ENCODE measurements around the gene PRLH. TPM values are rescaled to one million over a fixed set of nuclear protein-coding genes. Genes with fewer than 3 reads are reported as not detected.
A peak's percentile ranks its signal among the peaks of the same experiment; 100 is the strongest.

PRLH gene
- total RNA-seq, 1 donor from 2014 or later = not detected

- Mint-ChIP-seq H3K9me3 (ENCODE audit: unreplicated experiment) (peaks cover 9% of the 10 kb centered on the region), H3K36me3 (ENCODE audit: unreplicated experiment) (peaks cover 8% of the 10 kb centered on the region), H3K27ac (ENCODE audit: unreplicated experiment) (no peak overlapping the region), H3K4me1 (ENCODE audit: low read depth, unreplicated experiment) (peaks cover 11% of the 10 kb centered on the region), H3K27me3 (ENCODE audit: unreplicated experiment) (peaks cover 7% of the 10 kb centered on the region), H3K4me3 (ENCODE audit: unreplicated experiment) (no peak overlapping the region)
- no peak for TF ChIP-seq CTCF (IDR thresholded peaks at IDR 0.05; ENCODE audit: partially characterized antibody, unreplicated experiment)
- no peak for DNase-seq
Observed at GRCh38 chr2:237556773-237557632, 9.4 kb upstream of the PRLH start.

GRCh38 chr2:237557633-237558015 lies 8.8 kb upstream of the PRLH start:
- Mint-ChIP-seq H3K27me3 (ENCODE audit: unreplicated experiment) (peaks cover 7% of the 10 kb centered on the region), H3K27ac (ENCODE audit: unreplicated experiment) (no peak overlapping the region), H3K4me1 (ENCODE audit: low read depth, unreplicated experiment) (peaks cover 11% of the 10 kb centered on the region)

GRCh38 chr2:237558961-237559641 lies 7.3 kb upstream of the PRLH start:
- H3K27ac Mint-ChIP-seq (ENCODE audit: unreplicated experiment) = peak overlapping the region; percentile 87
- H3K36me3 Mint-ChIP-seq (ENCODE audit: unreplicated experiment) = peaks cover under 1% of the 10 kb centered on the region
- peaks cover 10% of the 10 kb centered on the region for H3K9me3 Mint-ChIP-seq (ENCODE audit: unreplicated experiment)
- no peak overlapping the region for H3K4me3 Mint-ChIP-seq (ENCODE audit: unreplicated experiment)
- H3K27me3 Mint-ChIP-seq (ENCODE audit: unreplicated experiment) = peaks cover 7% of the 10 kb centered on the region
- DNase-seq = peak; percentile 54
- TF ChIP-seq CTCF (IDR thresholded peaks at IDR 0.05; ENCODE audit: partially characterized antibody, unreplicated experiment) = no peak
- H3K4me1 Mint-ChIP-seq (ENCODE audit: low read depth, unreplicated experiment) = peaks cover 15% of the 10 kb centered on the region

More at GRCh38 chr2:237557633-237558015, 8.8 kb upstream of the PRLH start:
- DNase-seq = no peak
- Mint-ChIP-seq H3K9me3 (ENCODE audit: unreplicated experiment) (peaks cover 9% of the 10 kb centered on the region), H3K36me3 (ENCODE audit: unreplicated experiment) (peaks cover 8% of the 10 kb centered on the region), H3K4me3 (ENCODE audit: unreplicated experiment) (no peak overlapping the region)
- TF ChIP-seq CTCF (IDR thresholded peaks at IDR 0.05; ENCODE audit: partially characterized antibody, unreplicated experiment) = no peak

GRCh38 chr2:237561221-237561620 lies 5.2 kb upstream of the PRLH start:
- TF ChIP-seq CTCF (IDR thresholded peaks at IDR 0.05; ENCODE audit: partially characterized antibody, unreplicated experiment) = no peak
- no peak overlapping the region for H3K27ac Mint-ChIP-seq (ENCODE audit: unreplicated experiment)
- H3K4me3 Mint-ChIP-seq (ENCODE audit: unreplicated experiment) = no peak overlapping the region
- peaks cover 7% of the 10 kb centered on the region for H3K27me3 Mint-ChIP-seq (ENCODE audit: unreplicated experiment)
- no peaks in the 10 kb centered on the region for H3K36me3 Mint-ChIP-seq (ENCODE audit: unreplicated experiment)
- H3K9me3 Mint-ChIP-seq (ENCODE audit: unreplicated experiment) = peaks cover 13% of the 10 kb centered on the region
- peaks cover 15% of the 10 kb centered on the region for H3K4me1 Mint-ChIP-seq (ENCODE audit: low read depth, unreplicated experiment)
- peak; percentile 6 for DNase-seq

GRCh38 chr2:237563816-237564215 lies 2.6 kb upstream of the PRLH start:
- no peak overlapping the region for H3K4me3 Mint-ChIP-seq (ENCODE audit: unreplicated experiment)
- no peak overlapping the region for H3K27ac Mint-ChIP-seq (ENCODE audit: unreplicated experiment)
- peaks cover 14% of the 10 kb centered on the region for H3K9me3 Mint-ChIP-seq (ENCODE audit: unreplicated experiment)
- no peak for DNase-seq
- no peaks in the 10 kb centered on the region for H3K36me3 Mint-ChIP-seq (ENCODE audit: unreplicated experiment)
- TF ChIP-seq CTCF (IDR thresholded peaks at IDR 0.05; ENCODE audit: partially characterized antibody, unreplicated experiment) = no peak
- peaks cover 7% of the 10 kb centered on the region for H3K27me3 Mint-ChIP-seq (ENCODE audit: unreplicated experiment)
- H3K4me1 Mint-ChIP-seq (ENCODE audit: low read depth, unreplicated experiment) = peaks cover 15% of the 10 kb centered on the region

Data from glutamatergic neuron (in vitro differentiated cells).